NCI-H526 (cell line): ENCODE data around the gene MRGPRX3.
A peak's percentile ranks its signal among the peaks of the same experiment; 100 is the strongest.

Source experiments
- DNase-seq, 2 experiments: peaks; one replicate each; lab custom pipeline; 2025; lab: John Stamatoyannopoulos, UW

The MRGPRX3 gene

DNA sequence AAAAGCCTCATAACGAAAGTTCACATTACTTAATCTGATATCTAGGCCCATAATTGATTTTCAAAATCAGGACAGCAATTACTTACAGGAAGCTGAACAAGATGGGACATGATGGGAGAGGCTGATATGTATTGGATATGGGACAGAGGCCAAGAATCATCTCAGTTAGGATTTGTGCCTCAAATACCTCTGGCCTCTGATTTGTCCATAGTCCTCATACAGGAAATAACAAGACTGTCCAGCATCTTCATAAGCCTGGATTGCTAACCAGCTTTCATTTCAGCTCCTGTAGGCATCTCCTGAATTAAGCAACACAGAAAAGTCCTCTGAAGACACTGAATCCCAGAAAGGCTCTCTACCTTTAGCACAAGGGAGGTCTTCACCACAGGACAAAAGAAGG lies 36.0 kb downstream of the MRGPRX3 start:
- DNase-seq, result no peak

DNA sequence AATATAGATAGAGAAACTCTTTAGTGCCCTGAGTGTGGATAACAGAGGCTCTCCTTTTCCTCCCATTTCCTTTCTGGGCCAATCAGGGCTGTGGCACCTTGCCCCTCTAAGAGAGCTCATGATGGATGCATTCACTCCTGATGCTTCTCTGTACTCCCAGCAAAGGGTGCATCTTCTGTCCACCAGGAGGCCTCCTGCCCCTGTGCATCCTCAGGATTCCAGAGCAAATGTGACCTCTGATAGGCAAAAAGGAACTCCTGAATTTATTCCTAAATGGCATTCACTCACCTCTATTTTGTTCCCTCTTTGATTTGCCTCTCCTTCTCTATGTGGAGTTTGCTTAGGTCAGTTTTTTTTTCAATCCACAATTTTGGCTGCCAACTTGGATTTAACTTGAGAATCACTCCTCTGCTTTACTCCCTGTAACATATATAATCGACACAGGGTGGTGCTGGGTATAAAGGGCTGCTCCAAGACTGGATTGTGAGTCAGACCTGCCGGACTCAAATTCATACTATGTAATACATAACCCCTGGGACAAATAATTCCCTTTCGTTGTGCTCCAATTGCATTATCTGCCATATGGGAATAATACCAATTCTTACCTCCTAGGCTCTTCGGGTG lies 39.1 kb downstream of the MRGPRX3 start:
- DNase-seq, result peak; percentile 35 to 80

DNA sequence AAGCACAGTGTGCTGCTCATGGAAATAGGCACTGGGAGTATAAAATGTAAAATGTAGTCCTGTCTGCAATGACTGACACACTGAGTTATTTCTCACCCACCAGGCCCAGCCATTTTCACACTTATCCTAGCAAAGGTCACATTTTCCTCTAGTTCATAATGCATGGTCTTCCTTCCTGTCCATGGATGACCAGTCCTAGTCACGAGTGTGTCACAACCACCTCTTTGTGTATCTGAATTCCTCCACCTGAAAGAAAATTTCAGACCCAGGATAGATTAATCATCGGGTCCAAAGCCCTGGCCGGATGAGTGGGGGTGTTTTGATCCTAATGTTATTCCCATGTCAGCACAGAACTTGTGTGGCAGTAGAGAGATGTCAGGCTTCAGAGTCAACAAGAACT lies 40.3 kb downstream of the MRGPRX3 start, which contains the start of gene MRGPRX4:
Gene MRGPRX4, plus strand, starts transcription at position 172 of the 400 bp plus-strand sequence. CDS start 420 bp downstream, outside the sequence.
- DNase-seq, result no peak

GRCh38 chr11:18173225-18173866 lies 41.0 kb downstream of the MRGPRX3 start:
- no peak for DNase-seq
